K562 (cell line): ENCODE results near the gene CHST8. TPM values are rescaled to one million over a fixed set of nuclear protein-coding genes. Genes with fewer than 3 reads are reported as not detected.

Experiments used
- SUPT5H ChIP-seq: fragments of 450-650 bp; IDR thresholded peaks from 2 replicates; pipeline ENCODE4 v1.6.1; 2016
- polyA plus RNA-seq, 8 experiments: library from polyadenylated mRNA; depleted of rRNA in 4 of 8; stranded (reverse) in 5 of 8; unstranded in 3 of 8; fragments of >200 nt; fragmentation: Nextera tagmentation in 2 of 8; fragmentation: Illumina TruSeq in 1 of 8; extraction: Ambion mirVana in 2 of 8; extraction: Trizol in 1 of 8; gene quantifications; 2 replicates each; pipeline versions ENCODE4 v1.2.1 to v1.2.3, GENCODE V29; 2011 to 2014; ENCODE audit warnings: inconsistent platforms in 1 of 8, missing spikeins in 1 of 8
- total RNA-seq, 7 experiments: library from RNA; depleted of rRNA in 6 of 7; stranded (reverse); fragments of >200 nt in 6 of 7; fragmentation: Illumina TruSeq in 2 of 7; extraction: Trizol in 2 of 7; gene quantifications; 2 replicates each; pipeline versions ENCODE4 v1.2.1 to v1.2.3, GENCODE V29; 2011 to 2021; ENCODE audit warnings: low replicate concordance in 1 of 7
- TF ChIP-seq, protein P1 (sequence below): fragments of 450-650 bp; IDR thresholded peaks from 2 replicates; pipeline ENCODE4 v1.6.1; 2016; ENCODE audit warnings: mild to moderate bottlenecking, moderate library complexity

The CHST8 gene
- total and polyA plus RNA-seq, 9 of the 15 experiments (the other 6 are each of a cell fraction or from before 2014, with no cell fraction given): 0.11 TPM; not detected in 8

DNA sequence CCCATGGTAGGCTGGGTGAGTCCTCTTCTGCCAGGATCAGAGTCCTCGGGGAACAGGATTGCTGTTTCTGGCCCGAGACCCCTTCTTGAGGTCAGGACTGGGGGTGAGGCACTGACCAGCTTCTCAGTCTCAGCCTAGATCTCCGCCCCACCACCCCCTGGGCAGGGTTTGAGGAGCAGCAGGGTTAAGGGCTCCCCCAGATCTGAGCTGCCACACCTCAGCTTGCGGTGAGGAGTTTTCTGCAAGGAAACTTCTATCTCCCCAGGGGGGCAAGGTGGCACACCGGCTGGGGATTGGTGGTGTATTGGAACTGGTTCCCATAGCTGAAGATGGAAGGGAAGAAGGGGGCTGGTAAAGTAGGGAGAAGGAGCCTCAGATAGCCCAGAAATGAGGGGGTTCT lies 19.5 kb downstream of the CHST8 start (continued):
- no peak for TF ChIP-seq SUPT5H
- TF ChIP-seq, protein P1, sequence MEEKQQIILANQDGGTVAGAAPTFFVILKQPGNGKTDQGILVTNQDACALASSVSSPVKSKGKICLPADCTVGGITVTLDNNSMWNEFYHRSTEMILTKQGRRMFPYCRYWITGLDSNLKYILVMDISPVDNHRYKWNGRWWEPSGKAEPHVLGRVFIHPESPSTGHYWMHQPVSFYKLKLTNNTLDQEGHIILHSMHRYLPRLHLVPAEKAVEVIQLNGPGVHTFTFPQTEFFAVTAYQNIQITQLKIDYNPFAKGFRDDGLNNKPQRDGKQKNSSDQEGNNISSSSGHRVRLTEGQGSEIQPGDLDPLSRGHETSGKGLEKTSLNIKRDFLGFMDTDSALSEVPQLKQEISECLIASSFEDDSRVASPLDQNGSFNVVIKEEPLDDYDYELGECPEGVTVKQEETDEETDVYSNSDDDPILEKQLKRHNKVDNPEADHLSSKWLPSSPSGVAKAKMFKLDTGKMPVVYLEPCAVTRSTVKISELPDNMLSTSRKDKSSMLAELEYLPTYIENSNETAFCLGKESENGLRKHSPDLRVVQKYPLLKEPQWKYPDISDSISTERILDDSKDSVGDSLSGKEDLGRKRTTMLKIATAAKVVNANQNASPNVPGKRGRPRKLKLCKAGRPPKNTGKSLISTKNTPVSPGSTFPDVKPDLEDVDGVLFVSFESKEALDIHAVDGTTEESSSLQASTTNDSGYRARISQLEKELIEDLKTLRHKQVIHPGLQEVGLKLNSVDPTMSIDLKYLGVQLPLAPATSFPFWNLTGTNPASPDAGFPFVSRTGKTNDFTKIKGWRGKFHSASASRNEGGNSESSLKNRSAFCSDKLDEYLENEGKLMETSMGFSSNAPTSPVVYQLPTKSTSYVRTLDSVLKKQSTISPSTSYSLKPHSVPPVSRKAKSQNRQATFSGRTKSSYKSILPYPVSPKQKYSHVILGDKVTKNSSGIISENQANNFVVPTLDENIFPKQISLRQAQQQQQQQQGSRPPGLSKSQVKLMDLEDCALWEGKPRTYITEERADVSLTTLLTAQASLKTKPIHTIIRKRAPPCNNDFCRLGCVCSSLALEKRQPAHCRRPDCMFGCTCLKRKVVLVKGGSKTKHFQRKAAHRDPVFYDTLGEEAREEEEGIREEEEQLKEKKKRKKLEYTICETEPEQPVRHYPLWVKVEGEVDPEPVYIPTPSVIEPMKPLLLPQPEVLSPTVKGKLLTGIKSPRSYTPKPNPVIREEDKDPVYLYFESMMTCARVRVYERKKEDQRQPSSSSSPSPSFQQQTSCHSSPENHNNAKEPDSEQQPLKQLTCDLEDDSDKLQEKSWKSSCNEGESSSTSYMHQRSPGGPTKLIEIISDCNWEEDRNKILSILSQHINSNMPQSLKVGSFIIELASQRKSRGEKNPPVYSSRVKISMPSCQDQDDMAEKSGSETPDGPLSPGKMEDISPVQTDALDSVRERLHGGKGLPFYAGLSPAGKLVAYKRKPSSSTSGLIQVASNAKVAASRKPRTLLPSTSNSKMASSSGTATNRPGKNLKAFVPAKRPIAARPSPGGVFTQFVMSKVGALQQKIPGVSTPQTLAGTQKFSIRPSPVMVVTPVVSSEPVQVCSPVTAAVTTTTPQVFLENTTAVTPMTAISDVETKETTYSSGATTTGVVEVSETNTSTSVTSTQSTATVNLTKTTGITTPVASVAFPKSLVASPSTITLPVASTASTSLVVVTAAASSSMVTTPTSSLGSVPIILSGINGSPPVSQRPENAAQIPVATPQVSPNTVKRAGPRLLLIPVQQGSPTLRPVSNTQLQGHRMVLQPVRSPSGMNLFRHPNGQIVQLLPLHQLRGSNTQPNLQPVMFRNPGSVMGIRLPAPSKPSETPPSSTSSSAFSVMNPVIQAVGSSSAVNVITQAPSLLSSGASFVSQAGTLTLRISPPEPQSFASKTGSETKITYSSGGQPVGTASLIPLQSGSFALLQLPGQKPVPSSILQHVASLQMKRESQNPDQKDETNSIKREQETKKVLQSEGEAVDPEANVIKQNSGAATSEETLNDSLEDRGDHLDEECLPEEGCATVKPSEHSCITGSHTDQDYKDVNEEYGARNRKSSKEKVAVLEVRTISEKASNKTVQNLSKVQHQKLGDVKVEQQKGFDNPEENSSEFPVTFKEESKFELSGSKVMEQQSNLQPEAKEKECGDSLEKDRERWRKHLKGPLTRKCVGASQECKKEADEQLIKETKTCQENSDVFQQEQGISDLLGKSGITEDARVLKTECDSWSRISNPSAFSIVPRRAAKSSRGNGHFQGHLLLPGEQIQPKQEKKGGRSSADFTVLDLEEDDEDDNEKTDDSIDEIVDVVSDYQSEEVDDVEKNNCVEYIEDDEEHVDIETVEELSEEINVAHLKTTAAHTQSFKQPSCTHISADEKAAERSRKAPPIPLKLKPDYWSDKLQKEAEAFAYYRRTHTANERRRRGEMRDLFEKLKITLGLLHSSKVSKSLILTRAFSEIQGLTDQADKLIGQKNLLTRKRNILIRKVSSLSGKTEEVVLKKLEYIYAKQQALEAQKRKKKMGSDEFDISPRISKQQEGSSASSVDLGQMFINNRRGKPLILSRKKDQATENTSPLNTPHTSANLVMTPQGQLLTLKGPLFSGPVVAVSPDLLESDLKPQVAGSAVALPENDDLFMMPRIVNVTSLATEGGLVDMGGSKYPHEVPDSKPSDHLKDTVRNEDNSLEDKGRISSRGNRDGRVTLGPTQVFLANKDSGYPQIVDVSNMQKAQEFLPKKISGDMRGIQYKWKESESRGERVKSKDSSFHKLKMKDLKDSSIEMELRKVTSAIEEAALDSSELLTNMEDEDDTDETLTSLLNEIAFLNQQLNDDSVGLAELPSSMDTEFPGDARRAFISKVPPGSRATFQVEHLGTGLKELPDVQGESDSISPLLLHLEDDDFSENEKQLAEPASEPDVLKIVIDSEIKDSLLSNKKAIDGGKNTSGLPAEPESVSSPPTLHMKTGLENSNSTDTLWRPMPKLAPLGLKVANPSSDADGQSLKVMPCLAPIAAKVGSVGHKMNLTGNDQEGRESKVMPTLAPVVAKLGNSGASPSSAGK: no peak
